Mesendoderm (in vitro differentiated cells): ENCODE measurements around the gene RNF212B.
A peak's percentile ranks its signal among the peaks of the same experiment; 100 is the strongest.

Experiments used
- DNase-seq: peaks from one replicate; pipeline ENCODE4 v3.0.0; 2013
- H2AK5ac ChIP-seq: 2 replicates; pipeline ENCODE4 v1.6.1; 2013; ENCODE audit warnings: low read length, inconsistent platforms
- H2BK120ac ChIP-seq: 2 replicates; pipeline ENCODE4 v1.6.1; 2013; ENCODE audit warnings: low read depth, mild to moderate bottlenecking, low read length, moderate library complexity, mixed read lengths
- H2BK15ac ChIP-seq: replicated peaks from 2 replicates; pipeline ENCODE4 v1.6.1; 2013; ENCODE audit warnings: low read depth, mild to moderate bottlenecking, moderate library complexity
- H2BK5ac ChIP-seq: 2 replicates; pipeline ENCODE4 v1.6.1; 2013; ENCODE audit warnings: low read length, inconsistent platforms
- H3K18ac ChIP-seq: 2 replicates; pipeline ENCODE4 v1.6.1; 2013; ENCODE audit warnings: mild to moderate bottlenecking, low read length, mixed read lengths
- H3K23ac ChIP-seq: one replicate; pipeline ENCODE4 v1.6.1; 2013; ENCODE audit warnings: low read length
- H3K27ac ChIP-seq: 2 replicates; pipeline ENCODE4 v1.5.1; 2013; ENCODE audit warnings: low read depth, mild to moderate bottlenecking, inconsistent platforms, low read length, moderate library complexity
- H3K27me3 ChIP-seq: 2 replicates; pipeline ENCODE4 v1.6.1; 2013; ENCODE audit warnings: low read length, control low read depth, mild to moderate bottlenecking, inconsistent platforms; ENCODE audit not compliant: insufficient read depth, poor library complexity
- H3K36me3 ChIP-seq: 2 replicates; pipeline ENCODE4 v1.6.1; 2013; ENCODE audit warnings: low read length, inconsistent platforms; ENCODE audit not compliant: control insufficient read depth, insufficient read depth
- H3K4ac ChIP-seq: one replicate; pipeline ENCODE4 v1.6.1; 2013; ENCODE audit warnings: low read depth, mild to moderate bottlenecking, low read length, moderate library complexity
- H3K4me1 ChIP-seq: 2 replicates; pipeline ENCODE4 v1.6.1; 2013; ENCODE audit warnings: low read depth, low read length, inconsistent platforms; ENCODE audit not compliant: control insufficient read depth
- H3K4me2 ChIP-seq: 2 replicates; pipeline ENCODE4 v1.6.1; 2013; ENCODE audit warnings: low read length
- H3K4me3 ChIP-seq: 2 replicates; pipeline ENCODE4 v1.5.1; 2013; ENCODE audit warnings: mild to moderate bottlenecking, low read length
- H3K56ac ChIP-seq: one replicate; pipeline ENCODE4 v1.6.1; 2013; ENCODE audit warnings: low read length
- H3K79me1 ChIP-seq: 2 replicates; pipeline ENCODE4 v1.6.1; 2013; ENCODE audit warnings: low read length, inconsistent platforms
- H3K79me2 ChIP-seq: 2 replicates; pipeline ENCODE4 v1.6.1; 2013; ENCODE audit warnings: mild to moderate bottlenecking, low read length; ENCODE audit not compliant: control insufficient read depth, insufficient read depth
- H3K9ac ChIP-seq: 2 replicates; pipeline ENCODE4 v1.6.1; 2013; ENCODE audit warnings: low read length, inconsistent platforms
- H4K5ac ChIP-seq: one replicate; pipeline ENCODE4 v1.6.1; 2013; ENCODE audit warnings: low read length
- H4K8ac ChIP-seq: one replicate; pipeline ENCODE4 v1.6.1; 2013; ENCODE audit warnings: low read depth, mild to moderate bottlenecking, control low read depth, low read length, moderate library complexity
- WGBS: extraction: QIAGEN DNeasy Blood & Tissue Kit; methylation state at CpG from one replicate; pipeline ENCODE4 v1.1.7; 2013; ENCODE audit warnings: low lambda C conversion rate, missing lambda C conversion rate; ENCODE audit not compliant: insufficient coverage; ENCODE audit errors: extremely low coverage; 5-methylcytosine and 5-hydroxymethylcytosine counted together

RNF212B gene

GRCh38 chr14:23248601-23249000 is 10.9 kb downstream of the RNF212B start:
- whole genome bisulfite sequencing: no CpG with 5 or more reads among the region's 7 CpGs
- no peaks in the 10 kb centered on the region for H3K79me2 ChIP-seq
- no peak overlapping the region for H3K4me3 ChIP-seq

GRCh38 chr14:23249824-23250223 is 12.1 kb downstream of the RNF212B start:
- Histone ChIP-seq H2BK15ac (no peak overlapping the region), H3K27ac (no peak overlapping the region), H2AK5ac (no peak overlapping the region), H2BK120ac (no peak overlapping the region), H3K9ac (no peak overlapping the region), H3K23ac (no peak overlapping the region), H3K56ac (no peak overlapping the region), H3K4me2 (no peak overlapping the region), H3K79me2 (no peaks in the 10 kb centered on the region), H4K5ac (no peak overlapping the region), H2BK5ac (no peak overlapping the region), H3K4me3 (no peak overlapping the region), H3K18ac (no peak overlapping the region), H3K36me3 (no peaks in the 10 kb centered on the region), H3K27me3 (no peaks in the 10 kb centered on the region), H4K8ac (no peak overlapping the region), H3K79me1 (no peaks in the 10 kb centered on the region), H3K4ac (peak overlapping the region; percentile 79), H3K4me1 (peaks cover 7% of the 10 kb centered on the region)
- 100% methylated on average over 3 of the region's 6 CpGs for WGBS
- no peak for DNase-seq

More at GRCh38 chr14:23248601-23249000, 10.9 kb downstream of the RNF212B start:
- H3K4ac ChIP-seq: no peak overlapping the region
- H4K8ac ChIP-seq: no peak overlapping the region
- no peak overlapping the region for H3K23ac ChIP-seq
- no peak overlapping the region for H4K5ac ChIP-seq
- H3K27ac ChIP-seq: no peak overlapping the region
- H3K79me1 ChIP-seq: no peaks in the 10 kb centered on the region
- no peaks in the 10 kb centered on the region for H3K27me3 ChIP-seq
- H2BK120ac ChIP-seq: no peak overlapping the region
- no peak overlapping the region for H3K56ac ChIP-seq
- H2BK15ac ChIP-seq: no peak overlapping the region
- no peak overlapping the region for H3K18ac ChIP-seq
- no peak overlapping the region for H2AK5ac ChIP-seq
- no peak overlapping the region for H2BK5ac ChIP-seq
- DNase-seq: no peak
- no peak overlapping the region for H3K4me2 ChIP-seq
- no peaks in the 10 kb centered on the region for H3K36me3 ChIP-seq
- H3K9ac ChIP-seq: no peak overlapping the region
- H3K4me1 ChIP-seq: peaks cover 7% of the 10 kb centered on the region

GRCh38 chr14:23252006-23252405 is 14.3 kb downstream of the RNF212B start:
- H2BK15ac ChIP-seq: no peak overlapping the region
- H3K4me2 ChIP-seq: no peak overlapping the region
- no peak overlapping the region for H3K4me3 ChIP-seq
- H3K56ac ChIP-seq: peak overlapping the region; percentile 58
- no peaks in the 10 kb centered on the region for H3K27me3 ChIP-seq
- H2BK120ac ChIP-seq: peak overlapping the region; percentile 76
- no peak overlapping the region for H4K8ac ChIP-seq
- H3K79me1 ChIP-seq: no peaks in the 10 kb centered on the region
- peak overlapping the region; percentile 56 for H3K4ac ChIP-seq
- peak overlapping the region; percentile 54 for H3K18ac ChIP-seq
- no peak overlapping the region for H2AK5ac ChIP-seq
- DNase-seq: peak; percentile 92
- H3K4me1 ChIP-seq: peaks cover 7% of the 10 kb centered on the region
- no peak overlapping the region for H3K23ac ChIP-seq
- no peaks in the 10 kb centered on the region for H3K36me3 ChIP-seq
- H2BK5ac ChIP-seq: peak overlapping the region; percentile 24
- no peaks in the 10 kb centered on the region for H3K79me2 ChIP-seq
- no peak overlapping the region for H3K9ac ChIP-seq
- WGBS: no CpG with 5 or more reads among the region's 3 CpGs
- no peak overlapping the region for H3K27ac ChIP-seq
- H4K5ac ChIP-seq: no peak overlapping the region

GRCh38 chr14:23252420-23253333 is 14.9 kb downstream of the RNF212B start:
- DNase-seq: peak; percentile 85
- Histone ChIP-seq H3K4me1 (peaks cover 7% of the 10 kb centered on the region), H3K9ac (no peak overlapping the region), H3K36me3 (no peaks in the 10 kb centered on the region), H3K79me2 (no peaks in the 10 kb centered on the region), H2AK5ac (no peak overlapping the region), H2BK5ac (peak overlapping the region; percentile 61), H3K27ac (peak overlapping the region; percentile 30), H3K23ac (no peak overlapping the region), H3K4me3 (no peak overlapping the region), H4K5ac (no peak overlapping the region), H4K8ac (no peak overlapping the region), H3K56ac (no peak overlapping the region), H3K18ac (peak overlapping the region; percentile 87), H3K79me1 (no peaks in the 10 kb centered on the region), H3K27me3 (no peaks in the 10 kb centered on the region), H2BK15ac (peak overlapping the region; percentile 88), H3K4ac (no peak overlapping the region), H3K4me2 (no peak overlapping the region), H2BK120ac (peak overlapping the region; percentile 61)
- no CpG with 5 or more reads among the region's 4 CpGs for WGBS

GRCh38 chr14:23258256-23258655 is 20.5 kb downstream of the RNF212B start:
- Histone ChIP-seq H3K27ac (no peak overlapping the region), H2BK5ac (no peak overlapping the region), H2AK5ac (no peak overlapping the region), H3K4me3 (no peak overlapping the region), H2BK15ac (no peak overlapping the region), H3K79me1 (no peaks in the 10 kb centered on the region), H2BK120ac (no peak overlapping the region), H3K23ac (no peak overlapping the region), H3K9ac (no peak overlapping the region), H3K4ac (no peak overlapping the region), H3K18ac (no peak overlapping the region), H3K4me2 (no peak overlapping the region), H3K4me1 (peaks cover 2% of the 10 kb centered on the region), H4K8ac (no peak overlapping the region), H3K79me2 (no peaks in the 10 kb centered on the region), H3K27me3 (no peaks in the 10 kb centered on the region), H4K5ac (no peak overlapping the region), H3K56ac (no peak overlapping the region), H3K36me3 (no peaks in the 10 kb centered on the region)
- no peak for DNase-seq
- WGBS: no CpG with 5 or more reads among the region's 5 CpGs
